H9 (cell line): Measurements from ENCODE around the gene GMPR2. TPM values are rescaled to one million over a fixed set of nuclear protein-coding genes. Genes with fewer than 3 reads are reported as not detected.

Source experiments
- DNase-seq: peaks from one replicate; pipeline ENCODE4 v3.0.0-alpha.2; 2017
- H2AFZ ChIP-seq: one replicate; pipeline ENCODE4 v1.6.1; 2013; ENCODE audit warnings: mild to moderate bottlenecking, low read length, control low read depth, moderate library complexity
- H2AK5ac ChIP-seq: 2 replicates; pipeline ENCODE4 v1.6.1; 2013; ENCODE audit warnings: low read length, control low read depth, mixed read lengths; ENCODE audit not compliant: insufficient read length
- H2BK120ac ChIP-seq: one replicate; pipeline ENCODE4 v1.6.1; 2013; ENCODE audit warnings: low read depth, mild to moderate bottlenecking, low read length, control low read depth, inconsistent platforms; ENCODE audit not compliant: poor library complexity, severe bottlenecking
- H2BK12ac ChIP-seq: 2 replicates; pipeline ENCODE4 v1.6.1; 2013; ENCODE audit warnings: low read length, control low read depth, mixed read lengths, low read depth; ENCODE audit not compliant: insufficient read length
- H2BK15ac ChIP-seq: 2 replicates; pipeline ENCODE4 v1.6.1; 2013; ENCODE audit warnings: low read depth, low read length, control low read depth
- H2BK20ac ChIP-seq: one replicate; pipeline ENCODE4 v1.6.1; 2013; ENCODE audit warnings: low read depth, mild to moderate bottlenecking, low read length, control low read depth, inconsistent platforms; ENCODE audit not compliant: poor library complexity, severe bottlenecking
- H2BK5ac ChIP-seq: 2 replicates; pipeline ENCODE4 v1.6.1; 2013; ENCODE audit warnings: low read length, control low read depth, mixed read lengths; ENCODE audit not compliant: insufficient read length
- H3K14ac ChIP-seq: 2 replicates; pipeline ENCODE4 v1.6.1; 2013; ENCODE audit warnings: low read length, control low read depth; ENCODE audit not compliant: insufficient read depth
- H3K18ac ChIP-seq: 2 replicates; pipeline ENCODE4 v1.6.1; 2013; ENCODE audit warnings: low read depth, mild to moderate bottlenecking, mixed read lengths, low read length, control low read depth; ENCODE audit not compliant: insufficient read length
- H3K23ac ChIP-seq: 2 replicates; pipeline ENCODE4 v1.6.1; 2013; ENCODE audit warnings: low read length, control low read depth, mixed read lengths, low read depth; ENCODE audit not compliant: insufficient read length
- H3K23me2 ChIP-seq: 2 replicates; pipeline ENCODE4 v1.6.1; 2013; ENCODE audit warnings: low read depth, mild to moderate bottlenecking, mixed read lengths, low read length, control low read depth; ENCODE audit not compliant: insufficient read length, poor library complexity, severe bottlenecking
- H3K27ac ChIP-seq: 2 replicates; pipeline ENCODE4 v1.5.1; 2013; ENCODE audit warnings: low read length, control low read depth, mixed read lengths, low read depth; ENCODE audit not compliant: insufficient read length
- H3K27me3 ChIP-seq: 2 replicates; pipeline ENCODE4 v1.6.1; 2013; ENCODE audit warnings: low read length, control low read depth, inconsistent platforms; ENCODE audit not compliant: insufficient read depth
- H3K4ac ChIP-seq: 2 replicates; pipeline ENCODE4 v1.6.1; 2013; ENCODE audit warnings: low read depth, mild to moderate bottlenecking, control low read depth, inconsistent platforms, low read length, moderate library complexity
- H3K4me1 ChIP-seq: 2 replicates; pipeline ENCODE4 v1.6.1; 2013; ENCODE audit warnings: low read length, control low read depth, inconsistent platforms; ENCODE audit not compliant: insufficient read depth
- H3K4me2 ChIP-seq: 2 replicates; pipeline ENCODE4 v1.6.1; 2013; ENCODE audit warnings: low read length, control low read depth, mixed read lengths; ENCODE audit not compliant: insufficient read length, insufficient read depth
- H3K56ac ChIP-seq: 2 replicates; pipeline ENCODE4 v1.6.1; 2013; ENCODE audit warnings: low read depth, mild to moderate bottlenecking, mixed read lengths, low read length, control low read depth; ENCODE audit not compliant: insufficient read length
- H3K79me1 ChIP-seq: 2 replicates; pipeline ENCODE4 v1.6.1; 2013; ENCODE audit warnings: low read depth, mild to moderate bottlenecking, moderate library complexity, low read length, control low read depth, inconsistent platforms; ENCODE audit not compliant: insufficient read depth, poor library complexity, severe bottlenecking
- H3K79me2 ChIP-seq: 2 replicates; pipeline ENCODE4 v1.6.1; 2013; ENCODE audit warnings: low read length, control low read depth, inconsistent platforms; ENCODE audit not compliant: insufficient read depth
- H3K9ac ChIP-seq: 2 replicates; pipeline ENCODE4 v1.6.1; 2013; ENCODE audit warnings: low read length, control low read depth, mixed read lengths; ENCODE audit not compliant: insufficient read length; ENCODE audit errors: extremely low read depth
- H3K9me3 ChIP-seq: one replicate; pipeline ENCODE4 v1.6.1; 2013; ENCODE audit warnings: low read depth, low read length, inconsistent platforms; ENCODE audit not compliant: control insufficient read depth
- H3T11ph ChIP-seq: one replicate; pipeline ENCODE4 v1.6.1; 2013; ENCODE audit warnings: mild to moderate bottlenecking, low read length, control low read depth, inconsistent platforms
- H4K20me1 ChIP-seq: one replicate; pipeline ENCODE4 v1.6.1; 2013; ENCODE audit not compliant: control insufficient read depth, insufficient read length, insufficient read depth
- H4K5ac ChIP-seq: 2 replicates; pipeline ENCODE4 v1.6.1; 2013; ENCODE audit warnings: low read depth, mild to moderate bottlenecking, mixed read lengths, low read length, control low read depth; ENCODE audit not compliant: insufficient read length
- H4K8ac ChIP-seq: replicated peaks from 2 replicates; pipeline ENCODE4 v1.6.1; 2013; ENCODE audit warnings: low read length, control low read depth, mixed read lengths, low read depth; ENCODE audit not compliant: insufficient read length
- H4K91ac ChIP-seq: 2 replicates; pipeline ENCODE4 v1.6.1; 2013; ENCODE audit warnings: low read depth, mild to moderate bottlenecking, moderate library complexity, mixed read lengths, low read length, control low read depth; ENCODE audit not compliant: insufficient read length
- H3K27ac Mint-ChIP-seq, 3 experiments: 2 replicates in 2 of 3; 3 replicates in 1 of 3; pipeline ENCODE4 v1.8.0; 2020 to 2021; ENCODE audit warnings: mixed read lengths in 3 of 3, mild to moderate bottlenecking in 1 of 3, moderate library complexity in 1 of 3
- H3K27me3 Mint-ChIP-seq: 2 replicates; pipeline ENCODE4 v1.8.0; 2021; ENCODE audit warnings: low read depth, mild to moderate bottlenecking, moderate library complexity, mixed read lengths
- H3K36me3 Mint-ChIP-seq, 3 experiments: 2 replicates in 2 of 3; 3 replicates in 1 of 3; pipeline ENCODE4 v1.8.0; 2020 to 2021; ENCODE audit warnings: low read depth in 3 of 3, mixed read lengths in 3 of 3; ENCODE audit not compliant: insufficient read depth in 1 of 3
- H3K4me1 Mint-ChIP-seq, 2 experiments: 2 replicates each; pipeline ENCODE4 v1.8.0; 2020; ENCODE audit warnings: mixed read lengths in 2 of 2
- H3K4me3 Mint-ChIP-seq, 2 experiments: 2 replicates in 1 of 2; 3 replicates in 1 of 2; pipeline ENCODE4 v1.8.0; 2020 to 2021; ENCODE audit warnings: mild to moderate bottlenecking in 2 of 2, mixed read lengths in 2 of 2, moderate library complexity in 1 of 2
- H3K9me3 Mint-ChIP-seq, 2 experiments: 2 replicates in 1 of 2; 3 replicates in 1 of 2; pipeline ENCODE4 v1.8.0; 2020; ENCODE audit warnings: mild to moderate bottlenecking in 2 of 2, mixed read lengths in 2 of 2, moderate library complexity in 1 of 2
- WGBS: extraction: QIAGEN DNeasy Blood & Tissue Kit; methylation state at CpG from one replicate; pipeline ENCODE4 v1.1.7; 2013; ENCODE audit warnings: missing lambda C conversion rate, low lambda C conversion rate, mixed read lengths; ENCODE audit not compliant: insufficient read length; ENCODE audit errors: extremely low coverage; 5-methylcytosine and 5-hydroxymethylcytosine counted together
- total RNA-seq: library from RNA; stranded (reverse); gene quantifications from 2 replicates; pipeline ENCODE4 v1.2.1, GENCODE V29; 2021
- TF ChIP-seq, protein P1 (sequence below): fragments of 200-600 bp; sonication (generic); conservative IDR thresholded peaks from 3 replicates; pipeline ENCODE4 v1.8.0; 2021; ENCODE audit warnings: antibody characterized with exemption, mild to moderate bottlenecking

The GMPR2 gene
- total RNA-seq, 1 experiment from 2014 or later = 84.7 TPM

DNA sequence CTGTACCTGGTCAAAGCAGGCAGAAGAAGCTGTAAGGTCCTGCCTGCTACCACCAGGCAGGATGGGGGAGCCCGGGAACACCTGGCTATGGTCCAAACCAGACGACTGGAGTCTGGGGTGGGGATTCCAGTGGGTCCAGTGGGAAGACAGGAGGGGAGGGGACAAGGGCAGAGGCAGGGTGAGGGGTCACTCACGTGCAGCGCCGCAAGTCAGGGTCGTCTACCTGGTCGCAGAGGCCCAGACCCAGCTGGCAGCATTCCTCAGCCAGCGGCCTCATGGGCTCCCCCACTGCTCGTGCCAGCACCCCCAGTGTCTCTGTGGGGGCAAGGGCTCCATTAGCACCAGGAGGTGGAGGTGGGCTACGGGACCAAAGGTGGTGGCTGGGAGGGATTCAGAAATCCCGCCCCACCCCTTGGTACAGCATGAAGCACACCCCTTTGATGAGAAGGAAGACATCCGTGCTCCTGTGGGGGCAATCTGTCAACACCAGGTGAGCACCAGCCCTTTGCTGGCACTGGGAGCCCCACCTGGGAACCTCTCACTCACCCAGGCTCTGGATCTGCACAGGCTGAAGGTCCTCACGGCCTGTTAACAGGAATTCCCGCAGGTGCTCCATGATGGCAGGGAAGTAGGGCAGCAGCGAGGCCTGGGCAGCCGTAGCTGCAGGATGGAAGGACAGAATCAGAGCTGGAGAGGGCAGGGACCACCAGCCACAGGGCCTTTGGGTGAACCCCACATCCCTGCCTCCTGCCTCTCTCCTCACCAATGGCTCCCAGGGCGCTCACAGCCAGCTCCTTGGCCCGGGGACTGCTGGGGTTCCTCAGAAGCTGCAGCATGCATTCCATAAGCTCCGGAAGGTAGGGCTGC is 48.4 kb upstream of the GMPR2 start:
- H3K4me1 ChIP-seq = no peaks in the 10 kb centered on the region; the same call in 1 of the 2 replicates
- H3K23me2 ChIP-seq = no peaks in the 10 kb centered on the region
- H3K9me3 Mint-ChIP-seq = no peaks in the 10 kb centered on the region
- H3K4ac ChIP-seq = no peak overlapping the region
- H3K4me3 Mint-ChIP-seq = no peak overlapping the region
- H3K18ac ChIP-seq = no peak overlapping the region
- DNase-seq = no peak
- no peak overlapping the region for H2BK120ac ChIP-seq
- H3K79me1 ChIP-seq = peaks cover 4% of the 10 kb centered on the region
- H2AK5ac ChIP-seq = no peak overlapping the region
- no peak overlapping the region for H3K27ac ChIP-seq
- H3K36me3 Mint-ChIP-seq = peaks cover 39 to 89% (median 70%) of the 10 kb centered on the region in 3 experiments
- TF ChIP-seq, protein P1, sequence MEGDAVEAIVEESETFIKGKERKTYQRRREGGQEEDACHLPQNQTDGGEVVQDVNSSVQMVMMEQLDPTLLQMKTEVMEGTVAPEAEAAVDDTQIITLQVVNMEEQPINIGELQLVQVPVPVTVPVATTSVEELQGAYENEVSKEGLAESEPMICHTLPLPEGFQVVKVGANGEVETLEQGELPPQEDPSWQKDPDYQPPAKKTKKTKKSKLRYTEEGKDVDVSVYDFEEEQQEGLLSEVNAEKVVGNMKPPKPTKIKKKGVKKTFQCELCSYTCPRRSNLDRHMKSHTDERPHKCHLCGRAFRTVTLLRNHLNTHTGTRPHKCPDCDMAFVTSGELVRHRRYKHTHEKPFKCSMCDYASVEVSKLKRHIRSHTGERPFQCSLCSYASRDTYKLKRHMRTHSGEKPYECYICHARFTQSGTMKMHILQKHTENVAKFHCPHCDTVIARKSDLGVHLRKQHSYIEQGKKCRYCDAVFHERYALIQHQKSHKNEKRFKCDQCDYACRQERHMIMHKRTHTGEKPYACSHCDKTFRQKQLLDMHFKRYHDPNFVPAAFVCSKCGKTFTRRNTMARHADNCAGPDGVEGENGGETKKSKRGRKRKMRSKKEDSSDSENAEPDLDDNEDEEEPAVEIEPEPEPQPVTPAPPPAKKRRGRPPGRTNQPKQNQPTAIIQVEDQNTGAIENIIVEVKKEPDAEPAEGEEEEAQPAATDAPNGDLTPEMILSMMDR = no peak
- no CpG with 5 or more reads among the region's 19 CpGs for WGBS
- H3K27ac Mint-ChIP-seq = no peak overlapping the region
- no peak overlapping the region for H4K5ac ChIP-seq
- H2AFZ ChIP-seq = no peak overlapping the region
- H3K27me3 Mint-ChIP-seq = no peaks in the 10 kb centered on the region; the same call in 1 of the 2 replicates
- peaks cover 10 to 13% of the 10 kb centered on the region in 2 experiments for H3K4me1 Mint-ChIP-seq
- H2BK20ac ChIP-seq = no peak overlapping the region
- no peaks in the 10 kb centered on the region for H3K79me2 ChIP-seq
- no peak overlapping the region for H3K9ac ChIP-seq
- no peak overlapping the region for H2BK15ac ChIP-seq
- H3K14ac ChIP-seq = no peak overlapping the region
- H2BK12ac ChIP-seq = no peak overlapping the region
- H3K4me2 ChIP-seq = no peak overlapping the region
- H3K27me3 ChIP-seq = no peaks in the 10 kb centered on the region
- H4K20me1 ChIP-seq = no peaks in the 10 kb centered on the region
- no peak overlapping the region for H4K91ac ChIP-seq
- H3K9me3 ChIP-seq = no peaks in the 10 kb centered on the region
- H3T11ph ChIP-seq = no peak overlapping the region
- no peak overlapping the region for H2BK5ac ChIP-seq
- H3K23ac ChIP-seq = no peak overlapping the region
- H3K56ac ChIP-seq = no peak overlapping the region
- no peak overlapping the region for H4K8ac ChIP-seq
